ENCODE data around the gene OSGIN1.

The OSGIN1 gene

GRCh38 chr16:83960521-83961249, 7.6 kb downstream of the OSGIN1 start:
- no peaks in the 10 kb centered on the region for H3K9me3 ChIP-seq (ENCODE audit: insufficient read depth, low read length)
- peaks cover 4% of the 10 kb centered on the region; the same call in 1 of the 2 replicates for H3K27me3 ChIP-seq (ENCODE audit: low read depth, low read length)
- H3K79me2 ChIP-seq (ENCODE audit: low read length): no peaks in the 10 kb centered on the region
- TF ChIP-seq, protein P1, sequence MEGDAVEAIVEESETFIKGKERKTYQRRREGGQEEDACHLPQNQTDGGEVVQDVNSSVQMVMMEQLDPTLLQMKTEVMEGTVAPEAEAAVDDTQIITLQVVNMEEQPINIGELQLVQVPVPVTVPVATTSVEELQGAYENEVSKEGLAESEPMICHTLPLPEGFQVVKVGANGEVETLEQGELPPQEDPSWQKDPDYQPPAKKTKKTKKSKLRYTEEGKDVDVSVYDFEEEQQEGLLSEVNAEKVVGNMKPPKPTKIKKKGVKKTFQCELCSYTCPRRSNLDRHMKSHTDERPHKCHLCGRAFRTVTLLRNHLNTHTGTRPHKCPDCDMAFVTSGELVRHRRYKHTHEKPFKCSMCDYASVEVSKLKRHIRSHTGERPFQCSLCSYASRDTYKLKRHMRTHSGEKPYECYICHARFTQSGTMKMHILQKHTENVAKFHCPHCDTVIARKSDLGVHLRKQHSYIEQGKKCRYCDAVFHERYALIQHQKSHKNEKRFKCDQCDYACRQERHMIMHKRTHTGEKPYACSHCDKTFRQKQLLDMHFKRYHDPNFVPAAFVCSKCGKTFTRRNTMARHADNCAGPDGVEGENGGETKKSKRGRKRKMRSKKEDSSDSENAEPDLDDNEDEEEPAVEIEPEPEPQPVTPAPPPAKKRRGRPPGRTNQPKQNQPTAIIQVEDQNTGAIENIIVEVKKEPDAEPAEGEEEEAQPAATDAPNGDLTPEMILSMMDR (IDR thresholded peaks at IDR 0.05; ENCODE audit: low read depth, low read length): no peak
- no peak for TF ChIP-seq EZH2phosphoT487 (IDR thresholded peaks at IDR 0.05; ENCODE audit: low read depth)
- H3K4me3 ChIP-seq (ENCODE audit: low read length): no peak overlapping the region
- no peaks in the 10 kb centered on the region for H3K36me3 ChIP-seq (replicated peaks; ENCODE audit: low read depth, low read length)
- no peak overlapping the region for H3K4me2 ChIP-seq (ENCODE audit: low read length)
- no peak overlapping the region for H3K27ac ChIP-seq (ENCODE audit: low read length)
- no peak overlapping the region for H3K9ac ChIP-seq (ENCODE audit: low read length)
- H3K4me1 ChIP-seq (ENCODE audit: low read length): peaks cover 4% of the 10 kb centered on the region; the same call in 1 of the 2 replicates
- no peak overlapping the region for H2AFZ ChIP-seq (ENCODE audit: low read depth, low read length)
- H4K20me1 ChIP-seq (ENCODE audit: insufficient read depth, low read length): no peaks in the 10 kb centered on the region

DNA sequence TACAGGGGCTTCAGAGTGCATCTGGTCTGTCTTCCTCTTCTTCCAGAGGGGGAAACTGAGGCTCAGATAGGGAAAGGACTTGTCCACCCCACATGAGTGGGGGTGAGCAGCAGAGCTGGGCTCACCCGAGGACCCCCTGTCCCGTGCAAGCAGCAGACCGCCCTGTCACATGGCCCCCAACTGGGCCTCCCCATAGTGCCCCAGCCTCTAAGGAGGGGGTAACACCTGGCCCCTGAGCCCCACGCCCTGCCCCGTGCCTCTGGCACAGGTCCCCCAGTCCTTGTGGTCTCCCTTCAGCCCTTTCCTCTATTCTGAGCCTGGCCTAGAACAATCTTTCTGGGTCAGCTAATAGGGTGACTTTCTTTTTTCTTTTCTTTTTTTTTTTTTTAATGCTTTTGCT, 8.6 kb downstream of the OSGIN1 start:
- Histone ChIP-seq H4K20me1 (ENCODE audit: insufficient read depth, low read length) (no peaks in the 10 kb centered on the region), H3K4me2 (ENCODE audit: low read length) (no peak overlapping the region), H2AFZ (ENCODE audit: low read depth, low read length) (no peak overlapping the region), H3K79me2 (ENCODE audit: low read length) (no peaks in the 10 kb centered on the region), H3K4me3 (ENCODE audit: low read length) (no peak overlapping the region), H3K36me3 (replicated peaks; ENCODE audit: low read depth, low read length) (no peaks in the 10 kb centered on the region), H3K27me3 (ENCODE audit: low read depth, low read length) (no peaks in the 10 kb centered on the region), H3K4me1 (ENCODE audit: low read length) (peaks cover 4% of the 10 kb centered on the region; the same call in 1 of the 2 replicates), H3K27ac (ENCODE audit: low read length) (no peak overlapping the region), H3K9me3 (ENCODE audit: insufficient read depth, low read length) (no peaks in the 10 kb centered on the region), H3K9ac (ENCODE audit: low read length) (no peak overlapping the region)
- TF ChIP-seq EZH2phosphoT487 (IDR thresholded peaks at IDR 0.05; ENCODE audit: low read depth): no peak
- TF ChIP-seq, protein P1 (IDR thresholded peaks at IDR 0.05; ENCODE audit: low read depth, low read length): no peak

- no peaks in the 10 kb centered on the region for H3K9me3 ChIP-seq (ENCODE audit: insufficient read depth, low read length)
- no peak overlapping the region for H3K4me2 ChIP-seq (ENCODE audit: low read length)
- no peaks in the 10 kb centered on the region for H3K4me1 ChIP-seq (ENCODE audit: low read length)
- no peaks in the 10 kb centered on the region for H3K36me3 ChIP-seq (replicated peaks; ENCODE audit: low read depth, low read length)
- no peak for TF ChIP-seq EZH2phosphoT487 (IDR thresholded peaks at IDR 0.05; ENCODE audit: low read depth)
- TF ChIP-seq, protein P1 (IDR thresholded peaks at IDR 0.05; ENCODE audit: low read depth, low read length): no peak
- no peaks in the 10 kb centered on the region for H3K27me3 ChIP-seq (ENCODE audit: low read depth, low read length)
- no peak overlapping the region for H2AFZ ChIP-seq (ENCODE audit: low read depth, low read length)
- no peak overlapping the region for H3K27ac ChIP-seq (ENCODE audit: low read length)
- no peaks in the 10 kb centered on the region for H4K20me1 ChIP-seq (ENCODE audit: insufficient read depth, low read length)
- no peaks in the 10 kb centered on the region for H3K79me2 ChIP-seq (ENCODE audit: low read length)
- H3K9ac ChIP-seq (ENCODE audit: low read length): no peak overlapping the region
- H3K4me3 ChIP-seq (ENCODE audit: low read length): no peak overlapping the region
Observed at GRCh38 chr16:83963277-83964119, 10.5 kb downstream of the OSGIN1 start.
